H1 (cell line): Measurements from ENCODE around the gene DCTN3.

ENCODE experiments used
- CTCF ChIP-seq, 3 experiments: IDR thresholded peaks; 1 replicate in 2 of 3; 2 replicates in 1 of 3; pipeline versions ENCODE4 v1.5.1 to v1.6.1; 2011; ENCODE audit warnings: low read length in 3 of 3, mild to moderate bottlenecking in 3 of 3, inconsistent platforms in 2 of 3, low read depth in 1 of 3, moderate library complexity in 1 of 3; ENCODE audit not compliant: insufficient read depth in 1 of 3; ENCODE audit errors: control extremely low read depth in 1 of 3
- POLR2A ChIP-seq, 2 experiments: IDR thresholded peaks; 1 replicate in 1 of 2; 2 replicates in 1 of 2; pipeline ENCODE4 v1.6.1; 2011; ENCODE audit warnings: low read depth in 2 of 2, low read length in 2 of 2, mild to moderate bottlenecking in 2 of 2; ENCODE audit errors: control extremely low read depth in 1 of 2
- RAD21 ChIP-seq, 2 experiments: IDR thresholded peaks in 1 of 2; conservative IDR thresholded peaks in 1 of 2; 2 replicates each; pipeline ENCODE4 v1.6.1; 2011; ENCODE audit warnings: low read depth in 2 of 2, low read length in 2 of 2, improper control_type of control experiment in 1 of 2, inconsistent platforms in 1 of 2, mild to moderate bottlenecking in 1 of 2, moderate library complexity in 1 of 2

GRCh38 chr9:34592895-34593601 lies 27.2 kb downstream of the DCTN3 start:
- no peak; a peak in 1 of 4 replicates for TF ChIP-seq RAD21 (IDR thresholded peaks at IDR 0.05 in 1 of 2, conservative IDR thresholded peaks at IDR 0.05 in 1 of 2; ENCODE audit: low read depth in 2 of 2, low read length in 2 of 2)
- TF ChIP-seq CTCF (IDR thresholded peaks at IDR 0.05; ENCODE audit: control extremely low read depth in 1 of 3, insufficient read depth in 1 of 3, low read depth in 1 of 3, low read length in 3 of 3), result no peak
- no peak for TF ChIP-seq POLR2A (IDR thresholded peaks at IDR 0.05; ENCODE audit: control extremely low read depth in 1 of 2, low read depth in 2 of 2, low read length in 2 of 2)
